Thyroid gland (tissue), 4 donors: Measurements from ENCODE around the gene ENTPD6.

Experiments
- POLR2A ChIP-seq, 2 donors: fragments of 450-650 bp; IDR thresholded peaks; one replicate each; pipeline ENCODE4 v1.6.1; 2017; ENCODE audit warnings: antibody characterized with exemption in 2 of 2, mild to moderate bottlenecking in 2 of 2, moderate library complexity in 1 of 2
- TF ChIP-seq, protein P1 (sequence below), 6 experiments: fragments of 200-600 bp in 3 of 6; fragments of 450-650 bp in 3 of 6; sonication (generic) in 3 of 6; IDR thresholded peaks; one replicate each; pipeline ENCODE4 v1.5.1; 2016 to 2019; ENCODE audit warnings: antibody characterized with exemption in 6 of 6, mild to moderate bottlenecking in 2 of 6, inconsistent platforms in 1 of 6, moderate library complexity in 1 of 6

- TF ChIP-seq, protein P1, sequence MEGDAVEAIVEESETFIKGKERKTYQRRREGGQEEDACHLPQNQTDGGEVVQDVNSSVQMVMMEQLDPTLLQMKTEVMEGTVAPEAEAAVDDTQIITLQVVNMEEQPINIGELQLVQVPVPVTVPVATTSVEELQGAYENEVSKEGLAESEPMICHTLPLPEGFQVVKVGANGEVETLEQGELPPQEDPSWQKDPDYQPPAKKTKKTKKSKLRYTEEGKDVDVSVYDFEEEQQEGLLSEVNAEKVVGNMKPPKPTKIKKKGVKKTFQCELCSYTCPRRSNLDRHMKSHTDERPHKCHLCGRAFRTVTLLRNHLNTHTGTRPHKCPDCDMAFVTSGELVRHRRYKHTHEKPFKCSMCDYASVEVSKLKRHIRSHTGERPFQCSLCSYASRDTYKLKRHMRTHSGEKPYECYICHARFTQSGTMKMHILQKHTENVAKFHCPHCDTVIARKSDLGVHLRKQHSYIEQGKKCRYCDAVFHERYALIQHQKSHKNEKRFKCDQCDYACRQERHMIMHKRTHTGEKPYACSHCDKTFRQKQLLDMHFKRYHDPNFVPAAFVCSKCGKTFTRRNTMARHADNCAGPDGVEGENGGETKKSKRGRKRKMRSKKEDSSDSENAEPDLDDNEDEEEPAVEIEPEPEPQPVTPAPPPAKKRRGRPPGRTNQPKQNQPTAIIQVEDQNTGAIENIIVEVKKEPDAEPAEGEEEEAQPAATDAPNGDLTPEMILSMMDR (IDR thresholded peaks at IDR 0.05): no peak
- no peak for TF ChIP-seq POLR2A (IDR thresholded peaks at IDR 0.05)
Measured at GRCh38 chr20:25225642-25226432, 30.3 kb downstream of the ENTPD6 start.
